Smooth muscle cell (in vitro differentiated cells): Measurements from ENCODE around the gene ZNF319. TPM values are rescaled to one million over a fixed set of nuclear protein-coding genes. Genes with fewer than 3 reads are reported as not detected.

Source experiments
- DNase-seq: peaks from one replicate; lab custom pipeline; 2025; ENCODE audit not compliant: unreplicated experiment; lab: John Stamatoyannopoulos, UW
- H2AFZ ChIP-seq: fragments of 200-600 bp; sonication (generic); 2 replicates; pipeline ENCODE4 v1.6.0; 2016; ENCODE audit warnings: antibody characterized with exemption, low read depth, mild to moderate bottlenecking
- H3F3A ChIP-seq: fragments of 200-600 bp; sonication (generic); 2 replicates; pipeline ENCODE4 v1.6.0; 2017; ENCODE audit warnings: antibody characterized with exemption, low read depth
- H3K27ac ChIP-seq: fragments of 200-600 bp; sonication (generic); 2 replicates; pipeline ENCODE4 v1.5.1; 2016; ENCODE audit warnings: low read depth, mild to moderate bottlenecking
- H3K27me3 ChIP-seq: fragments of 200-600 bp; sonication (generic); 2 replicates; pipeline ENCODE4 v1.6.1; 2016; ENCODE audit warnings: low read depth, mild to moderate bottlenecking
- H3K36me3 ChIP-seq: fragments of 200-600 bp; sonication (generic); 2 replicates; pipeline ENCODE4 v1.5.1; 2016; ENCODE audit warnings: low read depth
- H3K4me1 ChIP-seq: fragments of 200-600 bp; sonication (generic); 2 replicates; pipeline ENCODE4 v1.5.1; 2016; ENCODE audit warnings: low read depth
- H3K4me2 ChIP-seq: fragments of 200-600 bp; sonication (generic); 2 replicates; pipeline ENCODE4 v1.6.0; 2016; ENCODE audit warnings: mild to moderate bottlenecking
- H3K4me3 ChIP-seq: fragments of 200-600 bp; sonication (generic); 2 replicates; pipeline ENCODE4 v1.5.1; 2016; ENCODE audit warnings: mild to moderate bottlenecking
- H3K79me2 ChIP-seq: fragments of 200-600 bp; sonication (generic); 2 replicates; pipeline ENCODE4 v1.6.0; 2016; ENCODE audit warnings: low read depth, mild to moderate bottlenecking
- H3K9ac ChIP-seq: fragments of 200-600 bp; sonication (generic); 2 replicates; pipeline ENCODE4 v1.6.0; 2016; ENCODE audit warnings: low read depth
- H3K9me3 ChIP-seq: fragments of 200-600 bp; sonication (generic); replicated peaks from 2 replicates; pipeline ENCODE4 v1.5.1; 2016; ENCODE audit warnings: low read depth
- H4K20me1 ChIP-seq: fragments of 200-600 bp; sonication (generic); 2 replicates; pipeline ENCODE4 v1.6.0; 2016; ENCODE audit warnings: low read depth
- WGBS: methylation state at CpG from one replicate; pipeline ENCODE4 v1.1.7; 2016; ENCODE audit warnings: low lambda C conversion rate; 5-methylcytosine and 5-hydroxymethylcytosine counted together
- polyA plus RNA-seq: library from polyadenylated mRNA; unstranded; fragments of >200 nt; fragmentation: Nextera tagmentation; extraction: Ambion mirVana; gene quantifications from 2 replicates; pipeline ENCODE4 v1.2.1, GENCODE V29; 2016
- total RNA-seq: library from RNA; depleted of rRNA; stranded (reverse); fragments of >200 nt; gene quantifications from 2 replicates; pipeline ENCODE4 v1.2.3, GENCODE V29; 2014
- TF ChIP-seq, protein P1 (sequence below): fragments of 200-600 bp; sonication (generic); IDR thresholded peaks from 2 replicates; pipeline ENCODE4 v1.5.1; 2017; ENCODE audit warnings: borderline replicate concordance, mild to moderate bottlenecking, antibody characterized with exemption; ENCODE audit not compliant: insufficient read depth, poor library complexity, severe bottlenecking

Gene ZNF319
- total and polyA plus RNA-seq, 2 experiments from 2014 or later, result 3.1 to 4.0 TPM

DNA sequence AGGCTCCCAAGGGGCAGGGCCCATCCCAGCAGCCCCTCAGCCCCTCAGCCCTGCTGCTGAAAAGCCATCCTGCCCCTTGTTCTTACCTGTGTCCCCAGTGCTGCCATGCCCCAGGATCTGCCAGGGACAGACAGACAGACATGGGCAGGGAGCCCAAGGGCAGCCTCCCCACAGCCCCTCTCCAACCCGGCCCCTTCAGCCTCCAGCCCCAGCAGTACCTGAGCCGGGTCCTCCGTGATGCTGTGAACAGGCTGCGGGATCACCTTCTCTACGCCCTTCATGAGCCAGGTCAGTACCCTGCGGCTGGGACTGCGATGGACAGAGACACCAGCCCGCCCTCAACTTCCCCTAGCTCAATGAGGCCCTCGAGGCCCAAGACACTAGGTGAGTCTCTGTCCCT is 37.7 kb downstream of the ZNF319 start:
- H3K27me3 ChIP-seq, result no peaks in the 10 kb centered on the region
- H3K4me3 ChIP-seq, result no peak overlapping the region
- no peaks in the 10 kb centered on the region for H3K4me1 ChIP-seq
- H3K9ac ChIP-seq, result no peak overlapping the region
- H3K4me2 ChIP-seq, result no peak overlapping the region
- 78% methylated on average over 9 of the region's 9 CpGs for WGBS
- H4K20me1 ChIP-seq, result no peaks in the 10 kb centered on the region
- H3K79me2 ChIP-seq, result no peaks in the 10 kb centered on the region
- TF ChIP-seq, protein P1, sequence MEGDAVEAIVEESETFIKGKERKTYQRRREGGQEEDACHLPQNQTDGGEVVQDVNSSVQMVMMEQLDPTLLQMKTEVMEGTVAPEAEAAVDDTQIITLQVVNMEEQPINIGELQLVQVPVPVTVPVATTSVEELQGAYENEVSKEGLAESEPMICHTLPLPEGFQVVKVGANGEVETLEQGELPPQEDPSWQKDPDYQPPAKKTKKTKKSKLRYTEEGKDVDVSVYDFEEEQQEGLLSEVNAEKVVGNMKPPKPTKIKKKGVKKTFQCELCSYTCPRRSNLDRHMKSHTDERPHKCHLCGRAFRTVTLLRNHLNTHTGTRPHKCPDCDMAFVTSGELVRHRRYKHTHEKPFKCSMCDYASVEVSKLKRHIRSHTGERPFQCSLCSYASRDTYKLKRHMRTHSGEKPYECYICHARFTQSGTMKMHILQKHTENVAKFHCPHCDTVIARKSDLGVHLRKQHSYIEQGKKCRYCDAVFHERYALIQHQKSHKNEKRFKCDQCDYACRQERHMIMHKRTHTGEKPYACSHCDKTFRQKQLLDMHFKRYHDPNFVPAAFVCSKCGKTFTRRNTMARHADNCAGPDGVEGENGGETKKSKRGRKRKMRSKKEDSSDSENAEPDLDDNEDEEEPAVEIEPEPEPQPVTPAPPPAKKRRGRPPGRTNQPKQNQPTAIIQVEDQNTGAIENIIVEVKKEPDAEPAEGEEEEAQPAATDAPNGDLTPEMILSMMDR, result no peak
- DNase-seq, result no peak
- H3F3A ChIP-seq, result no peaks in the 10 kb centered on the region
- H3K36me3 ChIP-seq, result no peaks in the 10 kb centered on the region
- no peak overlapping the region for H2AFZ ChIP-seq
- no peak overlapping the region for H3K27ac ChIP-seq
- no peaks in the 10 kb centered on the region for H3K9me3 ChIP-seq

DNA sequence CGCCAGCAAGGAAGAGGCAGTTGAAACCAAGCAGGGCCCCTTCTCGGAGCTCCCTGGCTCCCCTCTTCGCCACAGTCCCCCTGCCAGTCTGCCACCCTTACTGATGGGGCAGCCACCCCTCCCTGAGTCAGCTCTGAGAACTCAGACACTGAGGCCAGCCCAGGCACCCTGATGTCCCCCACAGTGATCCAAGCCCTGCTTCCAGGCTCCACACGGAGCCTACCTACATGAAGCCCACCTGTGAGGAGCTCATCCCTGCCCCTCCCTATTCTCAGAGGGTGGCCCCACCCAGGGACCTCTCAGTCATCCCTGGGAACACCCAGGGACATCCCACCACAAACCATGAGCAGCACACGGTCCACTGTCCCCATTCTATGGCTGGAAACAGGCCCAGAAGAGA is 38.4 kb downstream of the ZNF319 start:
- TF ChIP-seq, protein P1, result no peak
- DNase-seq, result no peak
- Histone ChIP-seq H2AFZ (no peak overlapping the region), H3K4me3 (no peak overlapping the region), H3K36me3 (no peaks in the 10 kb centered on the region), H4K20me1 (no peaks in the 10 kb centered on the region), H3K27ac (no peak overlapping the region), H3K4me2 (no peak overlapping the region), H3K4me1 (no peaks in the 10 kb centered on the region), H3K9me3 (no peaks in the 10 kb centered on the region), H3F3A (no peaks in the 10 kb centered on the region), H3K27me3 (no peaks in the 10 kb centered on the region), H3K79me2 (no peaks in the 10 kb centered on the region), H3K9ac (no peak overlapping the region)
- WGBS, result 82% methylated on average over 5 of the region's 5 CpGs

- WGBS, result 77% methylated on average over 2 of the region's 2 CpGs
- Histone ChIP-seq H3F3A (no peaks in the 10 kb centered on the region), H3K27me3 (no peaks in the 10 kb centered on the region)
Measured at GRCh38 chr16:57961538-57961937, 38.9 kb downstream of the ZNF319 start.

GRCh38 chr16:57960826-57961472 is 39.5 kb downstream of the ZNF319 start:
- TF ChIP-seq, protein P1, result no peak

More at GRCh38 chr16:57961538-57961937, 38.9 kb downstream of the ZNF319 start:
- Histone ChIP-seq H3K36me3 (no peaks in the 10 kb centered on the region), H3K9ac (no peak overlapping the region), H3K4me2 (no peak overlapping the region), H2AFZ (no peak overlapping the region), H3K9me3 (no peaks in the 10 kb centered on the region), H3K4me3 (no peak overlapping the region), H3K4me1 (no peaks in the 10 kb centered on the region), H3K27ac (no peak overlapping the region), H4K20me1 (no peaks in the 10 kb centered on the region), H3K79me2 (no peaks in the 10 kb centered on the region)
- TF ChIP-seq, protein P1, result no peak
- DNase-seq, result no peak

More at GRCh38 chr16:57960826-57961472, 39.5 kb downstream of the ZNF319 start:
- Histone ChIP-seq H2AFZ (no peak overlapping the region), H3K9ac (no peak overlapping the region), H3K79me2 (no peaks in the 10 kb centered on the region), H3K9me3 (no peaks in the 10 kb centered on the region), H3K27ac (no peak overlapping the region), H3K36me3 (no peaks in the 10 kb centered on the region), H3F3A (no peaks in the 10 kb centered on the region), H3K4me2 (no peak overlapping the region), H3K27me3 (no peaks in the 10 kb centered on the region), H3K4me1 (no peaks in the 10 kb centered on the region), H3K4me3 (no peak overlapping the region), H4K20me1 (no peaks in the 10 kb centered on the region)
- no peak for DNase-seq
- 91% methylated on average over 7 of the region's 7 CpGs for WGBS
